HG03025 (cell line): ENCODE results near the gene FOXK1.
A peak's percentile ranks its signal among the peaks of the same experiment; 100 is the strongest.
"Not testable (repeated sequence)": the region's sequence is repeated elsewhere in the genome, so short reads cannot be mapped to it uniquely, and the experiment has no call there.

Experiments
- ATAC-seq: cut with Tn5 transposase; IDR thresholded peaks from one replicate; pipeline ENCODE4 v1.9.1; 2021; ENCODE audit warnings: mild to moderate bottlenecking, moderate library complexity; ENCODE audit not compliant: unreplicated experiment, low FRiP score

Gene FOXK1

DNA sequence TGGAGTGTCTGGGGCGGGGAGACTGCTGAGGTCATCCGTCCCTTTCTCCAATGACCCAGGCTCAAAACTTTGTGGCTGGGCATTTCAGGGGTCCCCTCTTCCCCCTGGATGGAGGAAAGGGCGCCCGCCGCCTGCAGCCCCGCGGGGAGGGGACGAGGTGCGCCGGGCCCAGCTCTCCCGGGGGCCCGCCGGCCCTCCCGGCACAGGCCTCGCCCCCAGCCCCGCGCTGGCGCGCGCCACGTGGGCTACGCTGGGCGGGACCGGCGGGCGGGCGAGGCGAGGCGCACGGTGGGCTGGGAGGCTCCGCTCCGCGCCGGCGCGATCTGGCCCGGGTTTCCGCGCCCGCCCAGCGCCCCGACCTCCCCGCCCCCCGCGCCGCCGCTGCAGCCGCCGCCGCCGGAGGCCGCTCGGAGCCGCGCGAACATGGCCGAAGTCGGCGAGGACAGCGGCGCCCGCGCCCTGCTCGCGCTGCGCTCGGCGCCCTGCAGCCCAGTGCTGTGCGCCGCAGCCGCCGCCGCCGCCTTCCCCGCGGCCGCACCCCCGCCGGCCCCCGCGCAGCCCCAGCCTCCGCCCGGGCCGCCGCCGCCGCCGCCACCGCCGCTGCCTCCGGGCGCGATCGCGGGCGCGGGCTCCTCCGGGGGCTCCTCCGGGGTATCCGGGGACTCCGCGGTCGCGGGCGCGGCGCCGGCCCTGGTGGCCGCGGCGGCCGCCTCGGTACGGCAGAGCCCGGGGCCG, at the start of gene FOXK1:
Gene FOXK1 (plus strand): TSS at position 410 of the 735 bp plus-strand sequence. CDS start 14 bp downstream, at position 424.
- peak; percentile 58 for ATAC-seq

DNA sequence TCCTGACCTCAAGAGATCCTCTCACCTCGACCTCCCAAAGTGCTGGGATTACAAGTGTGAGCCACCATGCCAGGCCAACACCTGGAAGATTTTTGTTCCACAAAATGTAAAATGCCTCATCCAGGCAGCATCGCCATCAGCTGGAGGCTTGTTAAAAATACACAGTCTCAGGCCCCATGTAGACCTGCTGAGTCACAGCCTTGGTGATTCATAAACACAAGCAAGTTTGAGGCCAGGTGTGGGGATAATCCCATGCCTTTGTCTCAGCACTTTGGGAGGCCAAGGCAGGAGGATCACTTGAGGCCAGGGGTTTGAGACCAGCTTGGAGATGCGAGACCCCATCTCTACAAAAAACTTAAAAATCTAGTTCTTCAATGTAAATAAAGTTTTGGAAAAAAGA, 49.1 kb upstream of the FOXK1 start:
- ATAC-seq: no peak

DNA sequence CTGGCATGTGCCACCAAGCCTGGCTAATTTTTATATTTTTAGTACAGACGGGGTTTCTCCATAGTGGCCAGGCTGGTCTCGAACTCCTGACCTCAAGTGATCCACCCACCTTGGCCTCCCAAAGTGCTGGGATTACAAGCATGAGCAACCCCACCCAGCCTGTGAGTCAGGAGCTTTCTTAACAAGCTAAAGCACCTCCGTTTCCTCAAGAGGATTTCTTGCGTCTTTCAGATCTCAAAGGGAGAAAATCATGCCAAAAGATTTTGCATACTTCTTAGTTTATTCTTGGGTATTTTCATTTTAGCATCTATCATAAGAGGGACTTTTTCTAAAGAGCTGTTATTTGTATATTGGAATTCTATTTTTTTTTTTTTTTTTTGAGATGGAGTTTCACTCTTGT, 47.9 kb upstream of the FOXK1 start:
- ATAC-seq: no peak

DNA sequence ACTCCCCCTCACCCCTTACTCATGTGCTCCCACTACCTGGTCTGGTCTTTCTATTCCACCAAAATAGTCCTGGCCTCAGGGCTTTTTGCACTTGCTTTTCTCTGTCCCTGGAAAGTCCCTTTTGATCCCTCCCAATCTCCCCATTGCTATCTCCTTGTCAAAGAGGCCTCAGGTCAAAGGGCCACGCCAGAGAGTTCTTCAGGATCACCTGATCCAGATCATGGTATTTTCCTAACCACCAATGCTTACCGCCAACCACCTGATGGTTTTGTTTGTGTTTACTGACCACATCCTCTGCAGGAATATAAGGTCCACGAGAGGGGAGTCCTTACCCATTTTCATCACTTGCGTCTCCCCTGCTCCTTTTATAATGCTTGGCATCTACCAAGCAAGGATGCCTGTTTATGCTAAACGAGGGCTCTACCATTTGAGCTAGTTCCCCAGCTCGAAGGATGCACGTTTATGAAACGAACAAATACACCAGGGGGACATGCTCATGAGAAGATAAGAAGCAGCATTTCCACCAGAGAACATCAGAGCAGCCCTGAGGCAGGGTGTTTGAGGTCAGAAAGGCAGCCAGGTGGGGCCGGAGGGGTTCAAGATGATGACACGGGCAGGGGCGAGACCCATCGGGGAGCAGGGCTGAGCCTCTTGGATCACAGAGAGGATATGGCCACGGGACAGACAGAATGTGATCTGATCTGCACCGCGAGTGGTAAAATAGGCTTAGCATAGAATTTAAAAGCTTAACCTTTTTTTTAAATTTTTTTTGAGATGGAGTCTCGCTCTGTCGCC, 43.1 kb upstream of the FOXK1 start:
- ATAC-seq: no peak

DNA sequence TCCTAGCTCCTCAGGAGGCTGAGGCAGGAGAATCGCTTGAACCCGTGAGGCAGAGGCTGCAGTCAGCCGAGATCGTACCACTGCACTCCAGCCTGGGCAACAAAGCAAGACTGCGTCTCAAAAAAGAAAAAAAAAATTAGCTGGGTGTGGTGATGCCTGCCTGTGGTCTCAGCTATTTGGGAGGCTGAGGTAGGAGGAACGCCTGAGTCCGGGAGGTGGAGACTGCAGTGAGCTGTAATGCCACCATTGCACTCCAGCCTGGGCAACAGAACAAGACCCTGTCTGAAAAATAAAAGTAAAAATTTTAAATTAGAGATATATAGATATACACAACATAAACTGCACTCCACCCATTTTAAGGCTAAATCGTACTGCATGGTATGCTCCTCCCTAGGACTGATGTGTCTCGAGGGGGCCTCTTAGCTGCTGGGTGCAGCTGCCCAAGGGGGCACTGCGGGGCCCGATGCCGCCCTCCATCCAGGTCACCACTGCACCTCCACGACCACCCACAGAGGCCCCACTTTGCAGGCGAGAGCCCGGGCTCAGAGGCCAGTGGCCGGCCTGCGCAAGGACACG, 40.9 kb upstream of the FOXK1 start:
- peak; percentile 32 for ATAC-seq

DNA sequence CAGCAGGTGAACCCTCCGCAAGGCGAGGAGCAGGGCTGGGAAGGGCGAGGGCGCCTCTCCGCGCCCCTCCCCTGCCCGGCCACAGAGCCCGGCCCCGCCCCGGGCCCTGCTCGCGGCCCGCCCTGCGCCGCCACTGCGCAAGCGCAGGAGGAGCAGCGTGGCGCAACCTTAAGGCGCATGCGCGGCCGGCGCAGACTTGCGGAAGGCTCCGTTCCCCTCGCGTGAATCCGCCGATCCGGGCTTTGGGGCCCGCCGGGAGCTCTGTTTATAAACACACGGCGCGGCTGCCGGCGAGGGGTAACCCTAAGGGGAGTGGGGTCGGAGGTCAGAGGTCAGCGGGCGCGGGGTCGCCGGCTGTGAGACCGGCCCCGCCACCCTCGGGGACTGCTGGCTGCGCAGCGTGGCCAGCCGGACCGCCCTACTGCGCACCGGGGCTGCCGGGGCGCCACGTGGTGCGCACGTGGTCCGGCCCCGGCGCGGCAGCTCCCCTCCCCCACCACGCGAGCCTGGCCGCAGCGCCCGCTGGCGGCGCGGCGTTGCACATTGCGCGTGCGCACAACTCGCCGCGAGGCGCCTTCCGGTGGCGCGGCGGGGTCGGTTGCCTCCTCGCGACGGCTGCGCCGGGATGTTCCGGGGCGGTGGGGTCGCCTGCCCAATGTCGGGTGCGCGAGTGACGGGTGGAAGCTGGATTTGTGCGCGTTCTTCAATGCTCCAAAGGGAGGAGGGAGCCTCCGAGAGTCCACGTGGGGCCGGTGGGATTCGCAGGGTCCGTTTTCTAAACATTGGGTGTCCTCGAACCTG, 40.2 kb upstream of the FOXK1 start:
- peak; percentile 83 for ATAC-seq

DNA sequence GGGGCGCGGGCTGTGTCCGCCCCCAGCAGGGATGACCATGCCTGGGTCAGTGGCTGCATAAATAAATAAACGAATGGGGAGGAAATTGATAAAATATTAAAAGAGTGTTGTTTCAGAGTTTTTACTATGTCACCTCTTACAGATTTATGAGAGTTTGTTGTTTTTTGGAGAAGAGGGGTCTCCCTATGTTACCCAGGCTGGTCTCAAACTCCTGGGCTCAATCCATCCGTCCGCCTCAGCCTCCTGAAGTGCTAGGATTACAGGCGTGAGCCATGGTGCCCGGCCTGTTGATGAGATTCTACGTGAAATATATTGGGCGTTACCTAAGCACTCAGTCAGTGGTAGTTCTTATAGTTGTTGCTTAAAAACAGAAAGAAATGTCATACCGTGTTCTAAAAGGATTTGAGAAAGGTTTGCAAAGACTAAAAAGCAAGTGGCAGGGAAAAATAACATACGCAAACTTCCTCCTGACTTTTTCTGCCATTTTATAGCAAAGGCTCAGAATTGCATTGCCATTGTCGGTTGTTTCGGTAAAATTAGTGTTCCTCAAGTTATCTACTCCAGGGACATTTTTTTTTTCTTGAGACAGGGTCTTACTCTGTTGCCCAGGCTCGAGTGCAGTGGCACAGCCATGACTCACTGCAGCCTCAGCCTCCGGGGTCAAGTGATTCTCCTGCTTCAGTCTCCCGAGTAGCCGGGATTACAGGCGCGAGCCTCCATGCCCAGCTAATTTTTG, 39.5 kb upstream of the FOXK1 start:
- ATAC-seq: no peak

DNA sequence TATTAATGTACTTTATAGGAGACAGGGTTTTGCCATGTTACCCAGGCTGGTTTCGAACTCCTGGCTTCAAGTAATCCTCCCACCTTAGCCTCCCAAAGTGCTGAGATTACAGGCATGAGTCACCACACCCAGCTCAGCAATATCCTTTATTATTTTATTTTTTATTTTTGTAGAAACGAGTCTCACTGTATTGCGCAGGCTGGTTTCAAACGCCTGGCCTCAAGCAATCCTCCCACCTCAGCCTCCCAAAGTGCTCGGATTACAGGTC, 39.0 kb upstream of the FOXK1 start:
- ATAC-seq: not testable (repeated sequence)

DNA sequence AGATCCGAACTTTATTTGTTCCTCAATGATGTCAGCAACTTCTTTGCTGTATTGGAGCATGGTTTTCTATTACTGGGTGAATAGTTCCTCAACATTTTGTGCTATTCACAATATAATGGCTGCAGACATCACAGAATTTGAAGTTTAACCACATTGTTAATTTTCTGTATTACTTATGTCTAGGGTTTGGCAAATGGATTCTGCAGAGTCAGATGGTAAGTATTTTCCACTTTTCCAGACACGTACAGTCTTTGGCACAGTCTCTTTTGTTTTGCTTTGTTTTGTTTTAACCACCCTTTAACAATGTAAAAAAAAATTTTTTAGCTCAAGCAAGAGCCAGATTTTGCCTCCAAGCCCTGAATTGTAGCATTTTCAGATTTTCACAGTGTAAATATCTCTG, 36.8 kb upstream of the FOXK1 start:
- no peak for ATAC-seq

DNA sequence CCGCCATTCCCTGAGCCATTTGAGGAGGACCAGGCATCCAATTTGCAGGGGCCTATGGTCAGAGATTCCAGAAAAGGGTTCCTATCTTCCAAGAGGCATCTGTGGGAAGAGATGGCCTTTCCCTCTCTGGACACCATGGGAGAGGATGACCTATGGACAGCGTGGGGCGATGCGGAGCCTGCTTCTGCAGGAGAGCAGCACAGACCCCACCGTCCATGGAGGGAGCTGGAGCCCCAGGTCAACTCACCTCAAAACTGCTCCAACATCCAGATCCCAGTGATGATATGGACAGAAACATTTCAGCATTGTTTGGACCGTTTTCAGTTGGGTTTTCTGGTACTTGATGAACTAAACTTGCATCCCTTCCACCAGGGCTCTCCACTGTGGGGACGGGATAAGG, 34.0 kb upstream of the FOXK1 start:
- no peak for ATAC-seq

DNA sequence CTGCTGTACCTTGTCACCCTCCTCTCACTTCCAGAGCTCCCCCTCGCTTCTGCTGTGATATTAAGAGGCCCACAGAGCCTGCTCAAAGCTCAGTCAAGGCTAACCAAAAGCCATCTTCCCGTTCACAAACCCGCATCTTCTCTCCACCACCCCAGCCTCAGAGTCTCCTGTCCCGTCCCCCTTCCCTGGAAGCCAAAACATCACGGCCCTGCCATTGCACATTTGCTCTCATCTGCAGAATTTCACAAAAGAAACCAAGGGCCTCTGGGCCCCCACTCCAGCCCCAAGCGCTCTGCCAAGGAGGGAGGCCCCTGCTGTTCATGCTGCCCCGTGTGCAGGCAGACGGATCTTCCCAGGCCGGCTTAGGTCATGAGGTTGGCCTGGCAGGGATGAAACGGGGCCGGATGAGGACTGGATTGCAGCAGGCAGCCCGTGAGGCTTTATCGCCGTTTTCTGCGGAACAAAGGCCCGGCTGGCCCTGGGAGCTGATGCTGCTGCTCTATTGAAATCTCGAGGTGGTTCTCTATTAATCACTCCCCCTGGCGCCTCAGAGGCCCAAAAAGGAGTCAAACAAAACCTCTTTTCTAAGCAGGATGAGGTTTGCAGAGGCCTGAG, 31.6 kb upstream of the FOXK1 start:
- ATAC-seq: no peak

DNA sequence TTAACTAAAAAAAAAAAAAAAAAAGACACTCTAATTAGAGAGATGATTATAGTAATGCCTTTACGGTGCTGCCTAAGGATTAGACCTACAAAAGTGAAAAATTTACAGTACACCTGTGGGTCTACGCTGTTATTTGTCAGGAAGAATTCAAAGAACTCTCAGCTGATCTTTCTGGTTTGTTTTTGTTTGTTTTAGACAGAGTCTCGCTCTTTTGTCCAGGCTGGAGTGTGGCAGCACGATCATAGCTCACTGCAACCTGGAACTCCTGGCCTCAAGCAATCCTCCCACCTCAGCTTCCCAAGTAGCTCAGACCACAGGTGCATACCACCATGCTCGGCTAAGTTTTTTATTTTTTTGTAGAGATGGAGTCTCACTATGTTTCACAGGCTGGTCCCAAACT, 28.3 kb upstream of the FOXK1 start:
- ATAC-seq: no peak

DNA sequence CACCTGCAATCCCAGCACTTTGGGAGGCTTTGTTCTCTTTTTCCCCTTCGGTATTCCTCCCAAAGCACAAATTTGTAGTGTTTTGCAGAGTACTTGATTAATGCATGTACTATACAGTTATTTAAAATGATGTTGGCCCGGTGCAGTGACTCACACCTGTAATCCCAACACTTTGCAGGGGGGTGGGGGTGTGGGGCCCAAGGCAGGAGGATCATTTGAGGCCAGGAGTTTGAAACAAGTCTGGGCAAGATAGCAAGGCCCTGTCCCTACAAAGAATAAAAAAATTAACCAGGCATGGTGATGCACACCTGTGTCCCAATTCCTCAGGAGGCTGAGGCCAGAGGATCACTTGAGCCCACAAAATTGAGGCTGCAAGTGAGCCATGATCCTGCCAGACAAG, 26.8 kb upstream of the FOXK1 start:
- ATAC-seq: no peak

DNA sequence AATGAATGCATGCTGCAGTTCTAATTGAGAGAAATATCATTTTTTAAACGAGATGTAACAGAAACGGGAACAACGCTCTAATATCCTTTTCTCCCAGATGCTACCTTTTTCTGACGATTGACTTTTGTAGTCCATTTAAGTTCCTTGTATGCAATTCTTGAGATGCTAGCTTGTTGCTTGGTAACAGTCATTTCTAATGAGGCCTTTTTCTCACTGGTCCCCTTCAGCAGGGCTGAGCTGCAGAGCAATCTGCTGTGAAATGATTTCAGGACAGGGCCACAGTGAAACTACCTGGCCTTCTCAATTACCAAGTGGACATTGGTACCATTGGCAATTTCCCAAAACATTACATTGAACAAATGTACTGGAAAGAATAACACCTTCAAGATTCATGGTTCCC, 26.2 kb upstream of the FOXK1 start:
- ATAC-seq: no peak

DNA sequence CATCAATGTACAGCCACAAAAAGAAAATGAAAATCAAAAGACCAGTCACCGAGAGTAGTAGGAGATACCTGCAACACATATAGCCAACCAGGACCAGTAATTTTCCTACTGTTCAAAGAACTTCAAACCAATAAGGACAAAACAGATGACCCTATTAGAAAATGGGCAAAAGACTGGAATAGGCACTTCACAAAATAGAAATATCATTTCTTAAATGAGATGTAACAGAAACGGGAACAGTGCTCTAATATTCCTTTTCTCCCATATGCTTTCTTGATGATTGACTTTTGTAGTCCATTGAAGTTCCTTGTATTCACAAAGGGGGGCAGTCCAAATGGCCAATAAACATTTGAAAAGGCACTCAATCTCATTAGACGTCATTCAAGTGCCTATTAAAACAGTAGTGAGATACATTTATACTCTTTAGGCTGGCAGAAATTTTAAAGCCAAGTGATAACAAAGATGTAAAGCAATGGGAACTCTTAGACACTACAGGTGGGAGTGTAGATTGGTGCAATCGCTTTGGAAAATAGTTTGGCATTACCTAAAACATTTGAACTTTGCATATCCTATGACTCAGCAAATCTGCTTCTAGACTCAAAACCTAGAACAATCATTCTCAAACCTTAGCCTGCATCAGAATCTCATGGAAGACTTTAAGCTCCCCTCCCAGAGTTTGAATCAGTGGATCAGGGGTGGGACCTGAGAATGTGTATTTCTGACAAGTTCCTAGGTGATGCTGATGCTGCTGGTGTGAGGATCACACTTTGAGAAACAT, 24.3 kb upstream of the FOXK1 start:
- no peak for ATAC-seq

DNA sequence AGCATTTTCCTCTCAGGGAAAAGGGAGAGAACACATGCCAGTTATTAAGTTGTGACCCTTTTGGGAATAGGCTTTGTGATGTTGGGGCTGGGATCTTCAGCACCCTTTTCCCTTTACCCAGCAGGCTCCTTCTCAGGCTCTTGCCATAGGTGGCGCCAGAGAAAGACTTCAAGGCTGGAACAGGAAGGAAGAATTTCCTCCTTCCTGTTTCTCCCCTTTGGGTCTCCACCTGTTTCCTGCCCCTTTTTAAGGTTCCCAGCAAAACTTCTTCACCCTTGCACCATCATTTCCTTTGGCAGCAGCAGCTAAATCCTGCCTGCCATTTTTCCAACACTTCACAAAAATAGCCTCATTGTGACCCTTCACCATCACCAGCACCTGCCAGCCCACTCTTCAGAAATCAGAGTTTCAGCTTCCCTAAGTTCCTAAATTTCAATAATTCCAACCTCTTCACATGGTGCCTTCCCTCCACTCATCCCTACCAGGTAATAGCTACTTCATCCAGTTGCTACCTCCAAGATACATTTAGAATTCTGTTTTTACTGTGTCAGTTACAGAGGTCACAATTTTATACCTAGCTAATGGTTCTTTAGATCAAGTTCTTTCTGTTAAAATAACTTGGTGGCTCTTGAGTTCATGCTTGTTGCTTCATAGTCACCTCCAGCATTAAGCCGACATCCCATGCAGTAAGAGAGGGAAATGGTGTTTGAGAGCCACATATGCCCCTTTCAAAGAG, 22.4 kb upstream of the FOXK1 start:
- no peak for ATAC-seq

DNA sequence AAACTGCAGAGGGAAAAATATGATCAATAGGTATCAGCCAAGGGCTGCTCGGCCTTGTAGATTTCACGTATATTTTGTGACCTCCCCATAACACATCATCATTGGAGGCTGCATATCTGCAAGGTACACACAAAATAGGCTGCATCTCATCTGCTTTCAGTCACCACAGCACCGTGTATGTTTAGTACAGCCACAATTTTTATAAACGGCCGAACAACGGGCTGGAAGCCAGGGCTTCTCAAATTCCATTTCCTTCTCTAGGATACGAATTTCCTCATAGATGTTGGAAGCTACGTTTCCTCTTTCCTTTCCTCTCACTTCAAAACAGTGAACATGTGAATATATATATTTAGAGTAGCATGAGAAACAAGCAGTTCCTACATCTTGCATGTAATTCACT, 20.2 kb upstream of the FOXK1 start:
- no peak for ATAC-seq

DNA sequence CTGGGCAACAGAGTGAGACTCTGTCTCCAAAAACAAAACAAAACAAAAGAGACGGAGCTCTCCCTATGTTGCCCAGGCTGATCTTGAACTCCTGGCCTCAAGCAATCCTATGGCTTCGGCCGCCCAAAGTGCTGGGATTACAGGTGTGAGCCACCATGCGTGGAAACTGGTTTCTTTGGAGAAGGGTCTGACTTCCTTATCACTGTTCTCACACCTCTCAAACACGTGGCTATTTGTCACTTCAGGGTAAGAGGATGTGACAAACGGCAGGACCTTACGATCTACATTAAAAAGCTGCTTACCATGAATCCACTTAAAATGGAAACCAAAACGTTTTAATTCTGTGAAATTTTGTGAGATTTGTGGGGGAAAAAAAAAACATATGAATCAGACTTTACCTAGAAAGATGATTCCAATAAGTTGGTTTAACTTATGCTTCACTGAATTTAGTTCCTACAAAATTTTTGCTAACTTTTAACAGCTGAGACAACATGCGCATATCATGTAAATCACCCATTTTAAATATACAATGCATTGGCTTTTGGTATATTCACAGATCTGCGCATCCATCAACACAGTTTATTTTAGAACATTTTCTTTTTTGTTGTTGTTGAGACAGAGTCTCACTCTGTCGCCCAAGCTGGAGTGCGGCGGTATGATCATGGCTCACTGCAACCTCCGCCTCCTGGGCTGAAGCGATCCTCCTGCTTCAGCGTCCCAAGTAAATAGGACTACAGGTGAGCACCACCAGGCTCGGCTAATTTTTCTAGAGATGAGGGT, 18.7 kb upstream of the FOXK1 start:
- no peak for ATAC-seq
